Fibroblast of peridontal ligament (primary cell): ENCODE measurements around the gene FIBP.

ENCODE experiments used
- DNase-seq: peaks from one replicate; pipeline ENCODE4 v3.0.0-alpha.2; 2010; ENCODE audit errors: extremely low read depth

FIBP gene

GRCh38 chr11:65871811-65872548 lies 16.3 kb downstream of the FIBP start:
- DNase-seq, result no peak

- DNase-seq, result no peak
Observed at GRCh38 chr11:65870706-65871681, 17.3 kb downstream of the FIBP start.

DNA sequence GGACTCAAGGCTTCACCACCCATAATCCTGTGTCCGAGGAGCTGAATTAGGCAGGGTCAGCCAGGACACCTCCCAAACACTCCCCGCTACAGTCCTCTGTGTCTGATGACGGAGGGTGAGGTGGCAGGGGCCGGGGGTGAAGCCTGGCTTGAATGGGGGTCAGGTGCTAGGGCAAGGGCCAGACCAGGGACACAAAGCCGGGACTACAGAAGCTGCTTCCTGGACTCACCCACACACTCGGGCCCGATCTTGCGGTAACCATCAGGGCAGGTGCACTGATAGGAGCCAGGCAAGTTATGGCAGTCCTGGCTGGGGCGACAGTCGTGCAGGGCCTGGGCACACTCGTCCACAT lies 18.0 kb downstream of the FIBP start:
- DNase-seq, result no peak

- DNase-seq, result no peak
Observed at GRCh38 chr11:65869643-65870306, 18.5 kb downstream of the FIBP start.

DNA sequence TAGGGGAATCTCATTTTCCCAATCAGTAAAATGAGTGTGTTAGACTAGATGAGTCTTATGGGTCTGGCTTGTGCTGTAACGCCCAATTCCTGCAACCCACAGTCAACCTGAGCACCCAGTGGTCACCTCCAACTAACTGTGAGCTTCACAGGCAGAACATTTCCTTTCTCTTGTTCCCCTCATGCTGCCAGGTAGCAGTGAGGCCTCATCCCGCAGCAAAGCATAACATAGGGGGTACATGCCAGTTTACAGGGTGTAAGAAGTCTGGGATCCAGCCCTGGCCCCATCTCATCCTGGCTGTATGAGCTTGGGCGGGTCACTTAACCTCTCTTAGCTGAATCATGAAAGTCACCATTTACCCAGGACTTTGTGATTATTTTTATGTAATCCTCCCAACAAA lies 19.4 kb downstream of the FIBP start:
- DNase-seq, result no peak

- no peak for DNase-seq
Observed at GRCh38 chr11:65868076-65868667, 20.1 kb downstream of the FIBP start.

DNA sequence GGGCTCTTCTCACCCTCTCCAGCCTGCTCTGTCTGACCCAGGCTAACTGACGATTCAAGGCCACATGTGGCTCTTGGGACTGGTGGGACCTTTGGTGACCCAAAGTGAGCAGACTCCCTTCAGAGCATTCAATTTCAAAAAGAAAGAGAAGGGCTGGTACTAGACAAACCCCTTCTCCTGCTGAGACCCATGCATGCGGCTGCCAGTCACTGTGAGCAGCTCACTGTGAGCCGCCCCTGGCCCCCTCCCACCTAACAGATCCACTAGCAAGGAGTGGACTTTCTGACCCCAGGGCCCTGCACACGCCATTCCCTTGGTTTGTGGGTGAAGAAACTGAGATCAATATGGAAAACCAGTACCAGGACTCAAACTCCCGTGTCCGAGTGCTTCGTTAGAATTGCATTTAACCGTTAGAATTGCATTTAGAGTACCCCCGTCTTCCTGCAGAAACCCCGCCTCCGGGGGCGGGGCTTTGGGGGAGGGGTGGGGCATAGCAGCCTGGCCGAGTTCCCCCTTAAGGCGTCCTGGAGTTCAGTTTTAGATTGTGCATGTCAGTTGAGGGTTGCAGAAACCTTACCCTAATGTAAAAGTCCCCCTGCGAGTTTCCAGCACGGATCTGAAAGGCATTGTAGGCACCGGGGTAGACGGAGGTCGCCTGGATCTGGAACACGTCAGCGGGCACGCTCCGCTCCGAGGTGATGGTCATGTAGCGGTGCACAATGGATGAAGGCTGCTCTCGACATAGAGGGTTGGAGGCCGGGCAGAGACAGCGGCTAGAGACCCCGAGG lies 20.8 kb downstream of the FIBP start:
- no peak for DNase-seq

- no peak for DNase-seq
Observed at GRCh38 chr11:65866509-65867283, 21.6 kb downstream of the FIBP start.

GRCh38 chr11:65865550-65866172 lies 22.6 kb downstream of the FIBP start:
- DNase-seq, result no peak

- DNase-seq, result no peak
Observed at GRCh38 chr11:65864706-65865471, 23.4 kb downstream of the FIBP start.

- no peak for DNase-seq
Observed at GRCh38 chr11:65863889-65864705, 24.2 kb downstream of the FIBP start.

DNA sequence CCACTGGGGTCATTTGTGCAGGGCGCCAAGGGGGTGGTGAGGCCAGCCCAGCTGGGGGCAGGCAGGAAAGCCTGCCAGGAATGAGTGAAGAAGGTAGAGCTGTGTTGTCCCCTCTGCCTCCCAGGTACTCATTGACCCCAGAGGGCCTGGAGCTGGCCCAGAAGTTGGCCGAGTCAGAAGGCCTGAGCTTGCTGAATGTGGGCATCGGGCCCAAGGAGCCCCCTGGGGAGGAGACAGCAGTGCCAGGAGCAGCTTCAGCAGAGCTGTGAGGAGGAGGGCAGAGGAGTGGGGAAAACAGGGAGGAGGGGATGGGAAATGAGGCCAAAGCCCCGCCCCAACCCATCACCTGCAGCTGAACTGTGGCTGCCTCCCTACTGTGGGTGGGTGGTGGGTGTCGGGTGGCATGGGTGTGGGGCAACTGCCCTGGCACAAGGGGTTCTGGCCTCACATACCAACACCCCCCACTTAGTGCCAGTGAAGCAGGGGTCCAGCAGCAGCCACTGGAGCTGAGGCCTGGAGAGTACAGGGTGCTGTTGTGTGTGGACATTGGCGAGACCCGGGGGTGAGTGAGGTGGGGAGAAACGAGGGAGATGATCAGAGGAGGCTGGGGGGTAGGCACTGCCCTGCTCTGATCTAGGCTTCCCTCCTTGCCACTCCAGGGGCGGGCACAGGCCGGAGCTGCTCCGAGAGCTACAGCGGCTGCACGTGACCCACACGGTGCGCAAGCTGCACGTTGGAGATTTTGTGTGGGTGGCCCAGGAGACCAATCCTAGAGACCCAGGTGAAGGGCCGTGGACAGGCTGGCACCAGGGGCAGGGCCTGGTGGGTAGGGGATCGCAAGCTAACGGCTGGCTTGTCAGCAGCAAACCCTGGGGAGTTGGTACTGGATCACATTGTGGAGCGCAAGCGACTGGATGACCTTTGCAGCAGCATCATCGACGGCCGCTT lies 25.1 kb downstream of the FIBP start:
- DNase-seq, result no peak

DNA sequence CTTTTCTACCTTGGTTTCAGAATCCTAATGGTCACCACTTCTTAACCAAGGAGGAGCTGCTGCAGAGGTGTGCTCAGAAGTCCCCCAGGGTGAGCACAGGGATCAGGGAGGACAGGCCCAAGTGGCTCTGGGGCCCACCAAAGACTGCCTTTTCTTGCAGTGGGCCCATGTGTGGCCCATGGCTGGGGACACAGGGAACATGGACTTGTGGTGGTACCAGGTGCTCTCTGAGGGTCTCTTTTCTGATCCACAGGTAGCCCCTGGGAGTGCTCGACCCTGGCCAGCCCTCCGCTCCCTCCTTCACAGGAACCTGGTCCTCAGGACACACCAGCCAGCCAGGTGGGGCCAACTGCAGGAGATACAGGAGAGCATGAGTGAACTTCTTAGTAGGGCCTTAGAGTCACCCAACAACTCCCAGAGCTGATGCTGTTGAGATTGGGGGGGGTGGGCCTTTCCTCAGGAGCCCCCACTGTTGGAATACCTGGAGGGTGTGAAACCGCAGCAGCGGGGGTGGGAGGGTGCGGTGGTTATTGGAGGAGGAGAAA lies 26.0 kb downstream of the FIBP start:
- DNase-seq, result no peak

DNA sequence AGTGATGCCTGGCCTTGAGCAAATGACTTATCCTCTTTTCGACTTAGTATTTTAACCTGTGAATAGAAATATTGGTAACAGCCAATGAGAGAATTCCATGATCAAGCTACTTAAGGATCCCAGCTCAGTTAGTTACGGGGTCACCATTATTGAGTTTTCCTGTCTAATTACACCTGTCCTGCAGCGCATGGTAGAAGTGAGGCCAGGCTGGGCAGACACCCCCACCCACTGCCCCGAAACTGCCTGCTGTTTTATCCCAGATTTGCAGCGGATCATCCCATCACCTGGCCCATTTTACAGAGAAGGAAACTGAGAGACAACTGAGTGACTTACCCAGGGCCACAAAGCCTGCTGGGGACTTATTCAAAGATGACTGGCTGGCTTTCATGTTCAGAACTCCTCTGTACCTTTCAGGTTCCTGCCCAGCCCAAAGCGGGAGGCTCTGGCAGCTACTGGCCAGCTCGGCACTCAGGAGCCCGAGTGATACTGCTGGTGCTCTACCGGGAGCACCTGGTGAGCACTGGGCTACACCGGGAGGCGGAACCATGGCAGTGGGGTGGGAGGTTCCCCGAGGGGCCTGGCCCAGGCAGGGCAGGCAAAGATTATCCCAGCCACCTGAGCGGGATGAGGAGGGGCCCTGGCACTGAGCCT lies 26.6 kb downstream of the FIBP start:
- no peak for DNase-seq

GRCh38 chr11:65861165-65861505 lies 27.1 kb downstream of the FIBP start:
- no peak for DNase-seq
